WTC11 (cell line): ENCODE measurements around the gene LRRC14B.

Experiments
- CTCF ChIP-seq: fragments of 200-600 bp; IDR thresholded peaks from 2 replicates; pipeline ENCODE4 v1.8.0; 2022; ENCODE audit warnings: antibody characterized with exemption
- OVOL2 ChIP-seq: fragments of 250-450 bp; sonication (Bioruptor Pico); IDR thresholded peaks from 2 replicates; pipeline ENCODE4 v1.9.0; 2021; ENCODE audit warnings: mild to moderate bottlenecking, borderline replicate concordance
- RELA ChIP-seq: sonication (generic); formaldehyde crosslinking; IDR thresholded peaks from 2 replicates; pipeline ENCODE4 v1.8.1; 2022; ENCODE audit warnings: missing genetic modification reagents, mild to moderate bottlenecking, borderline replicate concordance
- ZNF423 ChIP-seq: fragments of 250-450 bp; sonication (Bioruptor Pico); IDR thresholded peaks from 2 replicates; pipeline ENCODE4 v2.1.2; 2022; ENCODE audit warnings: mild to moderate bottlenecking, moderate library complexity
- ZNF512 ChIP-seq: sonication (generic); formaldehyde crosslinking; IDR thresholded peaks from 2 replicates; pipeline ENCODE4 v1.8.1; 2022; ENCODE audit warnings: missing genetic modification reagents, borderline replicate concordance

GRCh38 chr5:187042-187431, 4.3 kb upstream of the LRRC14B start:
- no peak for TF ChIP-seq CTCF
- TF ChIP-seq OVOL2 (CRISPR knock-in tag): no peak
- TF ChIP-seq ZNF512 (CRISPR knock-in tag): no peak
- TF ChIP-seq RELA (CRISPR knock-in tag): no peak
- TF ChIP-seq ZNF423 (CRISPR knock-in tag): no peak
